Right hindlimb (tissue), 1 donor: ENCODE results near the gene TRAF7.

Experiments used
- DNase-seq: peaks from one replicate; pipeline ENCODE4 v3.0.0-alpha.2; 2018

Gene TRAF7

GRCh38 chr16:2166263-2167067 is 10.9 kb downstream of the TRAF7 start:
- DNase-seq = no peak

DNA sequence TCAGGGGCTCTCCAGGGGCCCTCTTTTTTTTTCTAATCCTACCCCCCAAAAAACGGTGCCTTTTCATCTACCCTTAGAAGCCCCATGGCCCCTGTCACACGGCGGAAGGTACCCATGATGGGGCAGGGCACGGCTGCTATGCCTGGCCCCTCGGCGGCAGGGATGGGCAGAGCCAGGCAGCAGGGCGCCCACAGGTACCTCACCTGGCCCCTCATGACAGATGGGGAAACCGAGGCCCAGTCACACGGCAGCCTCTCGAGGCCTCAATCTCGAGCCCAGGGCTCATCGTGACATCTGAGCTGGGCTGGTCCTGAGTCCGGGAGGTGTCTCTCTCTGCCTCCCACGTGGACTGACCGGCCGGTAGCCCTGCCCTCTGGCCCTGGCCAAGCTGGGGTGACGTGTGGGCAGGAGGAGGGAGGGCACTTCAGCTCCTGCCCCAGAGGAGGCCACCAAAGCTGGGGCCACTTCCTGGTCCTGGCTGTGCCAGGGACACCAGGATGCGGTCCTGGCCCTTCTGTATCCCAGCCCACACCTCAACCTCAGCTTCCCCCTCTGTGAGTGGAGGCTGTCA is 11.6 kb downstream of the TRAF7 start:
- no peak for DNase-seq

DNA sequence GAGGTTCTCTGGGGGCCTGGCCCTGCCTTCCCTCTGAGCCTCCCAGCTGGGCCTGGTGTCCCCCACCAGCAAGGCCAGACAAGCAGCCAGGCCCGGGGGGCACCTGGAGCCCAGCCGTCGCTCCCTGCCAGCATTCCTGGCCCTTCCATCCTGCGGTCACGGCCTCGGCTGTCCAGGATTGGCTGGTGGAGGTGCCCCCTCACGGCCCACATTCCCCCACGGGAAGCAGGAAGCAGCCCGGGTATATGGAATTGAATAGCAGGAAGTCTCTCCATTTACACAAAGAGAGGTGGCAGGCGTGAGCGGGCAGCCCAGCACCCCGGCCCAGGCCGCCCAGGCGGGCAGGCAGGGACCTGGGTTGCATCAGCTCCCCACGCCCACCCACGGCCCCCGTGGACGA is 14.5 kb downstream of the TRAF7 start:
- DNase-seq = no peak

DNA sequence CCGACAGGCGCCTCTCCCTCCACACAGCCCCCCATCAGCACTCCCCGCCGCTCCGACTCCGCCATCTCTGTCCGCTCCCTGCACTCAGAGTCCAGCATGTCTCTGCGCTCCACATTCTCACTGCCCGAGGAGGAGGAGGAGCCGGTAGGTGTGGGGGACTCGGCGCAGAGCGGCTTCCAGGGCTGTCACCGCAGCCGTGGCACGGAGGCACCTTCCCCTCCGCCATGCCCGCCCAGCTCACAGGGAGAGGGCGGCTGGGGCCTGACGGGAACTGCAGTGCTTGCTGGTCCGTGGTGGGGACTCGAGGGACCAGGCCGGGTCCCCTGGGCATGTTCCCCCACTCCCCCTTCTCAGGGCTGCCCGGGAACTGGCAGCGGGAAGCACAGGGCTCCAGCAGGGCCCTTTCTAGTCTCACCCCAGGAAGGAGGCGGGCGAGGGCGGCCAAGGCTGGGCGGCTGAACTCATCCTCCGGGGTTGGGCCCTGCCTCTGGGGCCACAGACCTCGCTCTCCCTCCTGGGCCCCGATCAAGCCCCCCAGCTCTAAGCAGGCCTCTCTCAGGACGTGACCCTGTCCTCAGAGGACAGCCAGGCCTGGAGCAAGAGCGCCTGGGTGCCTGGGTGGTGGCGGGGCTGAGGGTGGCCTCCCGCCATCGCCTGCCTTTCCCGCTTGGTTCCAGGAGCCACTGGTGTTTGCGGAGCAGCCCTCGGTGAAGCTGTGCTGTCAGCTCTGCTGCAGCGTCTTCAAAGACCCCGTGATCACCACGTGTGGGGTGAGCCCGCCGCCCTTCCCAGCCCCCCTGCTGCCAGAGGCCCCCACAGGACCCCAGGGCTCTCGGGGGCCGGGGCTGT is 15.2 kb downstream of the TRAF7 start:
- DNase-seq = no peak

DNA sequence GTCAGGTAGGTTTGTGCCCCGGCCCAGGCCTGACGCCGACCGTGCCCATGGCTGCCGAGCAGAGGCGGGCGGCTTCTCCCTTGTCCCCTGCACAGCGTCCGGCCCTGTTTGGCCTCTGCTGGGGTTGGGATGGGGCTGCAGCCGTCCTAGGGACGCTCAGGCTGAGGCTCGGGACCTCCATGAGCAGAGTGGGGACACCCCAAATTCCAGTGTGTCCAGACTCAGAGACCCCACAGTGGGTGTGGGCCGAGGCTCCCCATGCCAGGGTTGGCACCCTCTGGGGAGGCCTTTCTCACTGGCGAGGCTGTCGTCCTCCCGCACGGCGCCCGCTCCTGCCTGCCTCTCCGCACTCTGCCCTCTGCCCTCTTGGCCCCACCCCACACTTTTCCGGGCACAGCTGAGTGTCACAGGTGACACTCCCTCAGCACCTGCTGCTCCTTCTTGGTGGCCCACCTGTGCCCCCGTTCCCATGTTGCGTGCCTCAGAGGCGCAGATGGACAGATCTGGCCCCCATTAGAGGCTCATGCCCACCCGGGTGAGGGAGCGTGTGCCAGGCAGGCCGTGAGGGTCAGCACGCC is 16.1 kb downstream of the TRAF7 start:
- DNase-seq = no peak

- no peak for DNase-seq
These were observed 17.2 kb downstream of the TRAF7 start for GRCh38 chr16:2172688-2173335.

DNA sequence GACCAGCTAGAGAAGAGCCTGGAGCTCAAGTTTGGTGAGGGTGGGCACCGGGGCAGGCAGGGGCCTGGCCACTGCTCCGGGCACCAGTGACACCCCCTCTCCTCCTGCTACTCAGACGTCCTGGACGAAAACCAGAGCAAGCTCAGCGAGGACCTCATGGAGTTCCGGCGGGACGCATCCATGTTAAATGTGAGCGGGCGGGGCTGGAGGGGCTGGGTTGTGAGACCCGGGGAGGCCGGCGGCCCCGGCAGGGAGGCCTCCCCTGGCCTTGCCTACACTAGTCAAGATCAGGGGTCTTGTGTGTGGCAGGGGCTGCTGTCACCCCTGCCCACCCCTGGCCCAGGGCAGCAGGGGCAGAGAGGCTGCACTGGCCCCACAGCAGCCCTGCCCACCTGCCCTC is 17.8 kb downstream of the TRAF7 start:
- DNase-seq = no peak

GRCh38 chr16:2173916-2174315 is 18.3 kb downstream of the TRAF7 start:
- no peak for DNase-seq

DNA sequence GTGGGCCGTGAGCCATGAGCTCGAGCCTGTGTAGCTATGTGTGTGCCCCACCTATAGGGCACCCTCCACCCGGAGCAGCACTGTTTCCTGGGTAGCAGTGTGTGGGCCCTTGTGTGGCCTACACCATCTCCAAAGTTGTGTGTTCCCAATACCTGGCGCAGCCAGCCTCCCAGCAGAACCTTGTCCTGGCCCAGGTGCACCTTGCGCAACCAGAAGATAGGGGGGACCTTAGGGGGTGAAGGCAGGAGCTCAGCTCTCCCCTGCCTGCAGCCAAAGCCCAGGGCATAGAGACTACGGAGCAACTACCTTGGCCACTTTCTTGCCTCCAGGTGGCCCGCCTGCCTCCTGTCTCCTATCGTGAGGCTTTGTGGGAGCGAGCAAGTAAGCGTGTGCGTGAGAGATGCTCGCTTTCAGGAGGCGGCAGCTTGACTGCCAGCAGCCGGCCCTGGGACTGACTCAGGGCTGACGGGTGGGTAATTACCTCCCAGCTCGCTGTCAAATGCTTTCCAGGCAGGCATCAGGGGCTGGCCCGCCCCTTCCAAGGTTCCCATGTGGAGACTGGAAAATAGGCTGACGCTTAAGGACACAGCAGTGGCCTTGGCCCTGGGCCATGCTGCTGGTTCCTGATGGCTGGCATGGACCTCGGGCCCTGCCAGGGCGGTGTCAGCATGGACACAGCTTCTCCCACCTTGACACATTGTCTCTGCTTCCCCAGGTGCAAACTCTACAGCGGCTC is 19.0 kb downstream of the TRAF7 start:
- no peak for DNase-seq

DNA sequence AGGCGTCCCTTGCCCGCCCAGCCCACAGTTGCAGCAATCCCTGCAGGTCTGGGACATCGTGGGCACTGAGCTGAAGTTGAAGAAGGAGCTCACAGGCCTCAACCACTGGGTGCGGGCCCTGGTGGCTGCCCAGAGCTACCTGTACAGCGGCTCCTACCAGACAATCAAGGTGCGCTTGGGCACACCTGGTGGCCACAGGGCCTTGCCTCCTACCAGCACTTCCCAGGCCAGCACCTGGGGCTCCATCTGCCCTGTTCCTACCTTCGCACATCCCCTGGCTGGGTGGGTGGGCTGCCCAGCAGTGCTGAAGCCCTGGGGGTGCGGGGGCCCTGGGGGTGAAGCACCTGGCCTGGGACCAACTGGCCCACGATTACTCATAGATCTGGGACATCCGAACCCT is 19.9 kb downstream of the TRAF7 start:
- DNase-seq = no peak

GRCh38 chr16:2176047-2176446 is 20.5 kb downstream of the TRAF7 start:
- no peak for DNase-seq

GRCh38 chr16:2177101-2177500 is 21.5 kb downstream of the TRAF7 start:
- no peak for DNase-seq

DNA sequence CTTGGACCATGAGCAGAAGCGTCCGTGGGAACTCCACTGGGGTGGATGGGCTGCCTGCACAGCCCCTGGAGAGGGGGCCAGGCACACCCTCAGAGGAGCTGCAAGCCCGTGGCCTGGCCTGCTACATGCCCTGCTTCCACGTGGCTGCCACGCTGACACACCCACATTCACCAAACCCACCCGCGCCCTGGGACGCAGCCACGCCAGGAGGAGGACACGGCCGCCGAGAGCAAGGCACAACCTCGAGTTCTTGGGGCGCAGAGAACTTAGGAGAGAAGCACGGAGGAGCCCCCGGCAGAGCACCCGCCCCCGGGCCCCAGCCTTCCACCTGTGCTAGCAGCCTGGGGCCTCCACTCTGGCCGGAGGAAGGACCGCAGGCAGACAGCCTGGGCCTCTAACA is 22.0 kb downstream of the TRAF7 start:
- DNase-seq = no peak

- peak; percentile 67 for DNase-seq
These were observed 22.9 kb downstream of the TRAF7 start for GRCh38 chr16:2178321-2179106.

DNA sequence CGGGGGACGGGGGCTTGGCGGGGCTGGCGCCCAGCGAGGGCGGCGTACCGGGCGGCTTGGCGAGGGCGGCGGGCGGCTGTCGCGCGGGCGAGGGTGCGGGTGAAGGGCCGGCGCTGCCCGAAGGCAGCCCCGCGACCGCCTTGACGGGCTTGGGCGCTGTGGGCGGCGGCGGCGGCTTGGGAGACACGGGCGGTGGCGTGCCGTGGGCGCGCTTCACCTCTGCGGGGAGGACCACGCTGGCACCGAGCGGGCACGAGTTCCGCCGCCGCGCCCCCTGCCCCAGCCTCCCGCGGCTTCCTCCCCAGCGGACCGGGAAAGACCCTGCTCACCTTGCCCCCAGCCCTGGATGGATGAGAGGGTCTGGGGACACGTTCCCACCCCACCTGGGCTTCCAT is 23.5 kb downstream of the TRAF7 start:
- DNase-seq = no peak

GRCh38 chr16:2179576-2179975 is 24.0 kb downstream of the TRAF7 start:
- no peak for DNase-seq

DNA sequence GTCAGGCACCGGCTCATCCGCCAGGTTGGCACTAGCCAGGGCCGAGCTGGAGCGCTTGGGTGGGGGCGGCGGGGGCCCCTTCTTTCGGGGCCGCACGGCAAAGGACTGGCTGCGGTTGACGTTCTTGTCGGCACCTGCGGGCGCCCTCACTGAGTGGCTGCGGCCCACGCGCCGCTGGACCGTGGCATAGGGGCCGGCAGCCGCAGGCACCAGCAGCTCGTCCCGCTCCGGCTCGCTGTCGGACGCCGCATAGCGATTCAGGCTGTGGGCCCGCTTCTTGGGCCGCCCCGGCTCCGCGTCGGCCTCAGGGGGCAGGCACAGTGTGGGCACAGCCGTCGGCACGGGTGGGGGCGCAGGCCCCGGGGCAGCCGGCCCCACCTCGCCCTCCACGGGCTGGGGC is 24.9 kb downstream of the TRAF7 start:
- no peak for DNase-seq

- DNase-seq = no peak
These were observed 25.7 kb downstream of the TRAF7 start for GRCh38 chr16:2180962-2181923.

GRCh38 chr16:2181952-2182351 is 26.4 kb downstream of the TRAF7 start:
- DNase-seq = no peak

DNA sequence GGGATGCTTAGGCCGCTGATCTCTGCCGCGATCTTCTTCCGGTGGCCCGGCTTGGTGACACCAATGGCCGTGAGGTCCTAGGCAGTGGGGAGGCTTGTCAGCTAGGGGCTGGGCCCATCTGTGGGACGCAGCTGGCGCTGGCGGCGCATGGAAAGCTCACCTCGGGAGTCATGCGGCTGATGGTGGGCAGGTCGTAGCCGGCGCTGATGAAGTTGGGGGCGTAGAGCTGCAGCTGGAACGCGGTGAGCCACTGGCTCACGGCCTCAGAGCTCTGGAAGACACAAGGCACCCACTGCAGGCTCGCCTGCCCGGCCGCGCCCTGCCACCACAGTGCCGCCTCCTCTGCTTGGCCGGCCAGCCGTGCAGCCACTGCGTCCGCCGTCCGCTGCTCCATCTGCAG is 28.1 kb downstream of the TRAF7 start:
- no peak for DNase-seq
